ENCODE results near the gene RASL11A.

- TF ChIP-seq CTCF (IDR thresholded peaks at IDR 0.05) (no peak), POLR2A (IDR thresholded peaks at IDR 0.05) (no peak)
Measured at GRCh38 chr13:27229642-27230041, 41.0 kb upstream of the RASL11A start.
